ENCODE data around the gene COPS6.

COPS6 gene

DNA sequence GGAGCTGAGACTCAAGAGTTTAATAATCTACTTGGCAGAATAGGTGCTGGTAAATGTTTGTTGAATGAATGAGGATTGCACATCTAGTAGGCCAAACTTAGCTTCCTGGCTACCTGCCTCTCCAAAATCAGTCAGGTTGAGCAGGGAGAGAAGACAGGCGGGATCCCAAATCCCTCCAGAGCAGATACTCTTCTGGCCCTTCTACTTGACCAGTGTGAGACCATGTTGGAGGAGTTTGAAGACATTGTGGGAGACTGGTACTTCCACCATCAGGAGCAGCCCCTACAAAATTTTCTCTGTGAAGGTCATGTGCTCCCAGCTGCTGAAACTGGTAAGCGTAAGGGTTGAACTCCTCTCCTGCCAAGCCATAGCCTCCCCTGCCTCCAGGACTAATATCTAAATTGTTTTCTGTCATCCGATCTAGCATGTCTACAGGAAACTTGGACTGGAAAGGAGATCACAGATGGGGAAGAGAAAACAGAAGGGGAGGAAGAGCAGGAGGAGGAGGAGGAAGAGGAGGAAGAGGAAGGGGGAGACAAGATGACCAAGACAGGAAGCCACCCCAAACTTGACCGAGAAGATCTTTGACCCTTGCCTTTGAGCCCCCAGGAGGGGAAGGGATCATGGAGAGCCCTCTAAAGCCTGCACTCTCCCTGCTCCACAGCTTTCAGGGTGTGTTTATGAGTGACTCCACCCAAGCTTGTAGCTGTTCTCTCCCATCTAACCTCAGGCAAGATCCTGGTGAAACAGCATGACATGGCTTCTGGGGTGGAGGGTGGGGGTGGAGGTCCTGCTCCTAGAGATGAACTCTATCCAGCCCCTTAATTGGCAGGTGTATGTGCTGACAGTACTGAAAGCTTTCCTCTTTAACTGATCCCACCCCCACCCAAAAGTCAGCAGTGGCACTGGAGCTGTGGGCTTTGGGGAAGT is 35.8 kb downstream of the COPS6 start:
- H3K27ac ChIP-seq, result peak overlapping the region; percentile 54
- H3K4me1 ChIP-seq (ENCODE audit: control insufficient read depth in 1 of 2, insufficient read depth in 1 of 2, low read depth in 1 of 2, low read length in 1 of 2), result peaks cover 44 to 51% of the 10 kb centered on the region in 2 experiments
- no peak overlapping the region for H3K4me3 ChIP-seq (ENCODE audit: low read depth in 1 of 2, low read length in 1 of 2)
- H3K27me3 ChIP-seq, result peaks cover 16% of the 10 kb centered on the region
- TF ChIP-seq, protein P1, sequence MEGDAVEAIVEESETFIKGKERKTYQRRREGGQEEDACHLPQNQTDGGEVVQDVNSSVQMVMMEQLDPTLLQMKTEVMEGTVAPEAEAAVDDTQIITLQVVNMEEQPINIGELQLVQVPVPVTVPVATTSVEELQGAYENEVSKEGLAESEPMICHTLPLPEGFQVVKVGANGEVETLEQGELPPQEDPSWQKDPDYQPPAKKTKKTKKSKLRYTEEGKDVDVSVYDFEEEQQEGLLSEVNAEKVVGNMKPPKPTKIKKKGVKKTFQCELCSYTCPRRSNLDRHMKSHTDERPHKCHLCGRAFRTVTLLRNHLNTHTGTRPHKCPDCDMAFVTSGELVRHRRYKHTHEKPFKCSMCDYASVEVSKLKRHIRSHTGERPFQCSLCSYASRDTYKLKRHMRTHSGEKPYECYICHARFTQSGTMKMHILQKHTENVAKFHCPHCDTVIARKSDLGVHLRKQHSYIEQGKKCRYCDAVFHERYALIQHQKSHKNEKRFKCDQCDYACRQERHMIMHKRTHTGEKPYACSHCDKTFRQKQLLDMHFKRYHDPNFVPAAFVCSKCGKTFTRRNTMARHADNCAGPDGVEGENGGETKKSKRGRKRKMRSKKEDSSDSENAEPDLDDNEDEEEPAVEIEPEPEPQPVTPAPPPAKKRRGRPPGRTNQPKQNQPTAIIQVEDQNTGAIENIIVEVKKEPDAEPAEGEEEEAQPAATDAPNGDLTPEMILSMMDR (IDR thresholded peaks at IDR 0.05), result no peak
- H3K9me3 ChIP-seq, result no peaks in the 10 kb centered on the region
- H3K36me3 ChIP-seq, result no peaks in the 10 kb centered on the region

DNA sequence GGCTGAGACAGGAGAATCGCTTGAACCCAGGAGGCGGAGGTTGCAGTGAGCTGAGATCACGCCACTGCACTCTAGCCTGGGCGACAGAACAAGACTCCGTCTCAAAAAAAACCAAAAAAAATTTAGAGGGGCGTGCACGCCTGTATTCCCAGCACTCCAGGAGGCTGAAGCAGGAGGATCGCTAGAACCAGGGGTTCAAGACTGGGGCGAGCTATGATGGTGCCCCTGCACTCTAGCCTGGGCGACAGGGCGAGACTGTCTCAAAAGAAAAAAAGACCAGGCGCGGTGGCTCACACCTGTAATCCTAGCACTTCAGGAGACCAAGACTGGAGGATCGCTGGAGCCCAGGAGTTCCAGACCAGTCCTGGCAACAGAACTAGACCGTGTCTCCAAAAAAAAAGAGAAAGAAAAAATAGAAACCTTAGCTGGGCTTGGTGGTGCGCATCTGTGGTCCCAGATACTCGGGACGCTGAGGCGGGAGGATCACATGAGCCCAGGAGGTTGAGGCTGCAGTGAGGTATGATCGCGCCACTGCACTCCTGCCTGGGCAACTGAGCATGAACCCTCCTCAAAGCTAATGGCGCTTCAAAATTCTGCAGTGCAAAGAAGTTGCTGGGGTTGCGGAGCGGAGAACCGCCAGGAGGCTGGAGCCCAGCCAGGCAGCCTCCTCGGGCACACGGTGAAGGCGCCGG is 37.6 kb downstream of the COPS6 start:
- Histone ChIP-seq H3K27ac (peak overlapping the region; percentile 87), H3K36me3 (no peaks in the 10 kb centered on the region), H3K9me3 (no peaks in the 10 kb centered on the region), H3K27me3 (peaks cover 16% of the 10 kb centered on the region), H3K4me3 (ENCODE audit: low read depth in 1 of 2, low read length in 1 of 2) (peak overlapping the region; percentile 97 to 98), H3K4me1 (ENCODE audit: control insufficient read depth in 1 of 2, insufficient read depth in 1 of 2, low read depth in 1 of 2, low read length in 1 of 2) (peaks cover 35 to 43% of the 10 kb centered on the region in 2 experiments)
- TF ChIP-seq, protein P1 (IDR thresholded peaks at IDR 0.05), result no peak

DNA sequence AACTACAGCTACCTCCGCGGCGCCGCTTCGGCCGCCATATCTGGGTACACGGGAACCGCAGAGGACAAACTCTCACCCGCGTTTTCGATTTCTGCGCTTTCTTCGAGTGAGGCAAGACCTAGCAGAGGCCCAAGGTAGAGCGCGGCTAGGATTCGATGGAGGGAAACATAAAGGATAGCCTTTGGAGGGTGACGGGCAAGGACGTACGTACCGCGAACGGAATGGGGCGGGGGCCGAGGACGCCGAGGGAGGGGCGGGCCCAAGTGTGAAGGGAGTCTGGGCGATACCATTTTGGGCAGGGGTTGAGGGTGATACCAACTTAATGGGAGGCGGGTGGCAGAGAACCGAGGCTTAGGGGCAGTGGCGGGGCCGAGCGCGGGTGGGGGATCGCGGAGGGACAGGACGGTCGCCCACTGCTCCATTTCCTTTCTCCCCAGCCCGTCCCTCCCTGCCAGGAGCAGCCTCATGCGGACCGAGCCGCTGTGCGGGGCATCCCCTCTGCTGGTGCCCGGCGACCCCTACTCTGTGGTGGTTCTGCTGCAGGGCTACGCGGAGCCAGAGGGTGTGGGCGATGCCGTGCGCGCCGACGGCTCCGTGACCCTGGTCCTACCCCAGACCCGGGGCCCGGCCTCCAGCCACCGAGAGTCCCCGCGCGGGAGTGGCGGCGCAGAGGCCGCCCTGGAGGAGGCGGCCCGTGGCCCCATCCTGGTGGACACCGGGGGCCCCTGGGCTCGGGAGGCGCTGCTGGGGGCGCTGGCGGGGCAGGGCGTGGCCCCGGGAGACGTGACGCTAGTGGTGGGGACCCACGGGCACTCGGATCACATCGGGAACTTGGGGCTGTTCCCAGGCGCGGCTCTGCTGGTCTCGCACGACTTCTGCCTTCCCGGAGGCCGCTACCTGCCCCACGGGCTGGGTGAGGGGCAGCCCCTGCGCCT is 38.4 kb downstream of the COPS6 start, which contains the start of gene MBLAC1:
TSS of gene MBLAC1 (plus strand) at position 37 of the 935 bp plus-strand sequence. CDS start at position 466, 429 bp downstream.
- no peaks in the 10 kb centered on the region for H3K36me3 ChIP-seq
- peaks cover 35 to 43% of the 10 kb centered on the region in 2 experiments for H3K4me1 ChIP-seq (ENCODE audit: control insufficient read depth in 1 of 2, insufficient read depth in 1 of 2, low read depth in 1 of 2, low read length in 1 of 2)

DNA sequence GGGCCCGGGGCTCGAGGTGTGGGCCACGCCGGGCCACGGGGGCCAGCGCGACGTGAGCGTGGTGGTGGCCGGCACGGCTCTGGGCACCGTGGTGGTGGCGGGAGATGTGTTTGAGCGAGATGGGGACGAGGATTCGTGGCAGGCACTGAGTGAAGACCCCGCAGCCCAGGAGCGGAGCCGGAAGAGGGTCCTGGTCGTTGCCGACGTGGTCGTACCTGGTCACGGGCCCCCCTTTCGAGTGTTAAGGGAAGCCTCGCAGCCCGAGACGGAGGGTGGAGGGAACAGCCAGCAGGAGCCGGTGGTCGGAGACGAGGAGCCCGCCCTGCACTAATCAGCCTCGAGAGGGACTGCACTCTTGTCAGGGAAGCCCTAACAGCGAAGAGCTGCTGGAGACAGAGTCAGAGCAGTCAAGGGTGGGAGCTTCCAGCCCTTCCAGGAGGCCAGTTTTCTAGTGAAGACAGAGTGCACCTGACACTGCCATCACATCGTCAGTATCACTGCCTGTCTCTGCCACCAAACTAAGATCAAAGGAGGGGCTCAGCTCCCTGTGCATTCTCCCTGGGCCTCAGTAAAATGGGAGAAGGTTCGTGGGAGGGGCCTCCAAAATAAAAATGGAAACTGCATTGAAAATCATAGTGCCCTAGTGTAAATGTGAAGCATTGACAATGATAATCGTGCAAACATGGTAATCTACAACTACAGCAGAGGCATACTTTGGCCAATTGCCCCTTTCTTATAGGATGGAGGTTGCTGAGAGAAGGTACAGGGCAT is 39.3 kb downstream of the COPS6 start:
- H3K27me3 ChIP-seq, result peaks cover 16% of the 10 kb centered on the region
- no peaks in the 10 kb centered on the region for H3K36me3 ChIP-seq
- H3K4me1 ChIP-seq (ENCODE audit: control insufficient read depth in 1 of 2, insufficient read depth in 1 of 2, low read depth in 1 of 2, low read length in 1 of 2), result peaks cover 41 to 47% of the 10 kb centered on the region in 2 experiments
- H3K27ac ChIP-seq, result peak overlapping the region; percentile 87
- TF ChIP-seq, protein P1 (IDR thresholded peaks at IDR 0.05), result no peak
- peak overlapping the region; percentile 97 to 98 for H3K4me3 ChIP-seq (ENCODE audit: low read depth in 1 of 2, low read length in 1 of 2)
- H3K9me3 ChIP-seq, result no peaks in the 10 kb centered on the region

More for the DNA sequence above, 38.4 kb downstream of the COPS6 start, which contains the start of gene MBLAC1:
- Histone ChIP-seq H3K27me3 (peaks cover 16% of the 10 kb centered on the region), H3K4me3 (ENCODE audit: low read depth in 1 of 2, low read length in 1 of 2) (peak within 1 kb of the TSS; percentile 97 to 98), H3K9me3 (no peaks in the 10 kb centered on the region), H3K27ac (peak within 1 kb of the TSS; percentile 87)
- TF ChIP-seq, protein P1 (IDR thresholded peaks at IDR 0.05), result no peak

All from neutrophil (primary cell).